ENCODE measurements around the gene CHERP.
"Not testable (repeated sequence)": the region's sequence is repeated elsewhere in the genome, so short reads cannot be mapped to it uniquely, and the experiment has no call there.

CHERP gene

DNA sequence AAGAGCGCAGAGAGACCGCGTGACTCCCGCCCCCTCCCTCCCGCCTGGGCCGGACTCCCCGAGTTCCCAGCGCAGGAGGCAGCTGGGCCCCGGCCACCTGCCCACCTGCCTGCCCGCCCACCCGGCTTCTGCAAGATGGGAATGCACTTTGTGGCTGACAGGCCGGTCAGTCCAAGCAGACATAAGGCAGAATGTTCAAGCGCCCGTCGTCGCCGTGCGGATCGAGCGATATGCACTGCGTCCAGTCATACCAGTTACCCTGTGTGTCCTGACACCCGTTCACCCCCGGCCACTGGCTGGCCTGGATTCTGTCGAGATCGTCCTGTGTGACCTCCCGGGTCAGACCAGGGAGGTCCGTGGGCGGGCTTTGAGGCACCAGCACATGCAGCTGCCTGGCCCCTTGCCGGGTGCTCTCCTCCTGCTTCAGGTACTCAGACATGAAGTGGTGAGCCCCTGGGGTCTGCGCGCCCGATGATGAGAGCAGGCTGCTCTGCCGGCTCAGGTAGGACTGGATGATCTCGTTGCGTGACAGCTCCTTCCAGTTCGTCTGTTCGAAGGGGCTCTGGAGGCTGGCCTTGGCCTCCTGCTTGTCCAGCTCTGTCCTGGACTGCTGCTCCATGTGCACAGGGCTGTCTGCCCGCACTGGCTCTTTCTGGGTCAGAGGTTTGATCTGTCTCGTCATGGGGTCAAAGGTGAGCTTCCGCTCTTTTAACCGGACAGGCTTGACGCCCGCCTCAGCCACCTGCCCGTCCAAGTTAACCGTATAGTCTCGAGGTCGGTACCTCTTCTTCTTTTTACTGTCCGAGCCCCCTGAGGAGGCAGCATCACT, 33.8 kb upstream of the CHERP start:
- no peak for DNase-seq

DNA sequence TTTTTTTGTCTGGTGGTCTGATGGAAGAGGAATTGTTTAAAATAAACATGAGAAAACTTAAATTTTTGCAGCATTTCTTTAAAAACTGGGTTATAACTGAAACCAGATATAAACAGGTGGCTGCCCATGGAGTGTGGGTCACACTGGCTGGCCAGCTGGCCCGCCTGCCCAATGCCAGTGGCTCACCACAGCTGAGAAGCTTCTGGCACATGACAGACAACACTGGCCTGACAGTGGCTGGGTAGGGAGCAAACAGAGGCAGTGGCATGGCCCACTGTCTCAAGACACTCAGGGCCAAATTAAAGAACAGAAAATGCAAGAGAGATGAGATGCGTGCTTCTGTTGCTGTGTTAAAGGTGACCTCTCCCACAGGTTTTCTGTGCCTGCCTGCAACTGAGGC, 33.0 kb upstream of the CHERP start:
- DNase-seq, result no peak

DNA sequence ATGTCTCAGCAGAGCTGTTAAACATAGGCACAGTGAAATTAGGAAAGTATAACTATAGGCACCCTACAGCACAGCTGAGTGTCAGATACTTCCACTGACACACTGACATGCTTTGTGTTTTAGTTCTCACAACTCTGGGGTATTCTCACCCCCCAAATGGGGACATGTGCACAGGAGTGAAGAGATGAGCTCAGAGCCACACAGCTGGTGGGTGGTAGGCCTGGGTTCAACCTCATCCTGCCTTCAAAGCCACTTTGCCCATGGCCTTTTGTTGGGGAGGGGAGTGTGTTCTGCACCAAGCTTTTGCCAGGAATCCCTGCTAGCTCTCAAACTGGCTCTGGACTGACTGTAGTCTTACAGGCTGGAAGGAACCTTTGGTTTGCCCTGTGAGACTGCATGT, 31.7 kb upstream of the CHERP start:
- DNase-seq, result no peak

DNA sequence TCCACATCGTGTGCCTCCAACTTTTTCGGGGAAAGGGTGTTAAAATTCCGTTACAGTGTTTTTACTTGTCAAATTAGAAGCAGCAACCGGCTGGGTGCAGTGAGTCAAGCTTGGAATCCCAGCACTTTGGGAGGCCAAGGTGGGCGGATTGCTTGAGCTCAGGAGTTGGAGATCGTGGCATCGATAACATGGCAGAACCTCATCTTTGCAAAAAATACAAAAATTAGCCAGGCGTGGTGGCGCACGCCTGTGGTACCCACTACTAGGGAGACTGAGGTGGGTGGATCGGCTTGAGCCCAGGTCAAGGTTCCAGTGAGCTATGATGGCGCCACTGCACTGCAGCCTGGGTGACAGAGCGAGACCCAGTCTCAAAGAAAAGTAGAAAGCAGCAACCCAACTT, 31.1 kb upstream of the CHERP start:
- no peak for DNase-seq

DNA sequence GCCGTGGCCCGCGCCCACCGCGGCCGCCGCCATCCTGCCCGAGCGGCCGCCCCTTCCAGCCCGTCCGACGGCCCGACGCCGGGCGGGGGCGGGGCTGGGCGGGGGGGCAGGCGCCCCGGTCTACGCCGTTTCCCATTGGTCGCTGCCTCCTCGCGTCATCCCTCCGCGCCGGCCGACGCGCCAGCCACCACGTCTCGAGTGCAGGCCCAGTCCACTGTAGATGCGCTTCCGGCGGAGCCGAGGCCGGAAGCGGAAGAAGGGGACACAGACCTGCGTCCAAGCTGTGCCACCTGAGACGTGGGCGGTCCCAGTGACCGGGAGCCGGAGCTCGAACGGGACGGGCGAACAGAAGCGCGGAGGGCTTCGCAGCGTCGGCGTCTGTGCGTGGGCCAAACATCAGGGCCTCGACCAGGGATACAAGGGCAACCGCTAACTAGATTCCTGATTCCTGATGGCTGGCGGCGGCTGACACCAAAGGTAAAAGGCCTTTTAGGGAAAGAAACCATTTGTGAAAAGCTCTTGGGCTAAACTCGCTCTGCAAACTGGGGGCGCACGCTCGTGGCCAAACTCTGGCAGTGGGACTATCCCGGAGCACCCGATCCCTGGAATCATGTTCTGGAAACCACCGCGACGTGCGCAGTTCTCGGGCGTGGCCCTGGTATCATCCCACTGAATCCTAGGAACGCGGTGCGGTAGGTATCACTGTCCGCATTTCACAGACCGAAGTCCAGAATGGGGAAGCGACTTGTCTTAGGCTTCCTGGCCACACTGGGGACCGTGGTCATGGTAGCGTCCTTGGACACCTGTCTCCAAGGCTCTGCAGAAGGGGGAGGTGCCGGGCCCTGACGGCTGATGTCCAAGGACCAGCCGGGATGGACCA, 30.3 kb upstream of the CHERP start, which contains the start of gene SLC35E1:
Gene SLC35E1, minus strand, starts transcription at position 84 of the 880 bp plus-strand sequence. Its CDS starts 51 bp downstream, at position 33.
- peak; percentile 85 to 87 for DNase-seq

DNA sequence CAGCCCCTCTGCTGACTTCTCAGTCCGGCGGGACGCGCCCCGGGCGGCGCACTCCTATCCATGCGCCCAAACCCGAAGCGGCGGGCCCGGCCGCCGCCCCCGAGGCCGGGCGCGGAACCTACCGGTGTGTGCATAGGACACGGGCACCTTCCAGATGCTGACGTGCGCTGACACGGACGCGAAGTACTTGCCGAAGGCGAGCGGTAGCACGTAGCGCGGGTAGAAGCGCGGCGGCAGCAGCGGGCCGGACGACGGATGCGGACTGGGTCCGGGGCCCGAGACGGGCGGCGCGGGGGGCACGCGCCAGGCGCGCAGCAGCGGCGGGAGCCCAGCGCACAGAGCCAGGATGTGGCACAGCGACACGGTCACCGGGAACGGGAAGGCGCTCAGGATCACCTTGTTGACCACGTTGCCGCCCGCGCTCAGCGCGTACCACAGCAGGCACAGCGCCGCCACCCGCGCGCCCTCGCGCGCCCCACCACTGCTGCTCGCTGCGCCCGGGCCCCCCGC, 29.6 kb upstream of the CHERP start:
- DNase-seq, result no peak

DNA sequence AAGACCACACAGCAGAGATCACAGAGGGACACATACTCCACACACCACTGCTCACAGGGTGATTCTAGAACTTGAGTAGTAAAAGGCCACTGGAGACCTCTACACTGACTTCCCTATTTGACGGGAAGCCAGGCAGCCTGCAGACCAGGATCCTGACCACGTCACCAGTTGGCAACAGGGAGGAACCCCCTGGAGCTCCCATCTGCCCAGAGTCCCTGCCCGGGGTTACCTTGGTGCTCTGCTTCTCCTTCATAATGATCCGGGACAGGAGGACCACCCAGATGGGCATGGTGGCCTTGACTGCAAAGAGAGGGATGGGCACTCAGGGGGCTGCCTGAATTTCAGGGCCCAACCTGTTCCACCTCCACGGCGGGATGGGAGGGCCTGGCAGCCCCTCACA, 29.0 kb upstream of the CHERP start:
- no peak for DNase-seq

DNA sequence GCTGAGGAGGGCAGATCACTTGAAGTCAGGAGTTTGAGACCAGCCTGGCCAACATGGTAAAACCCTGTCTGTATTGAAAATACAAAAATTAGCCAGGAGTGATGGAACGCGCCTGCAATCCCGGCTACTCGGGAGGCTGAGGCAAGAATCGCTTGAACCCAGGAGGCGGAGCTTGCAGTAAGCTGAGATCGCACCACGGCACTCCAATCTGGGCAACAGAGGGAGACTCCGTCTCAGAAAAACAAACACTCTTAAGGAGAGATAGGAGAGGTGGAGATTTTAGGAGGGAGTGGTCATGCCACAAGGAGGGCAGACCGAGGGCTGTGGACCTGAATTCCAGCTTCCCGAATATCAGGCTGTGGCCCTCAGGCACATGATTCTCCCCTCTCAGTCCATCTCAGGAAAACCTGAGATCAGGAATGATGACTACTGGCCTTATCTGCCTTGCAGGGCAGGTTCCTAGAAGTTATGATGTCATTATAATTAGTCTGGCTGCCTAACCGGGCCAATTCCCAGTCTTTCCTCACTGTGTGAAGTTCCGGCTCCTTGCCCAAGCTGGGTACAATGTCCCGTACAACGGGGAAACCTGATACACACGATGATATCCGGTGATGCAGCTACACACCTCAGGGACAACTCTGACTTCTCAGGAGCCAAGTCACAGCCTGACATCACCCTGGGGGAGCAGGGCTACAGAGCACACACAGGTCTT, 27.5 kb upstream of the CHERP start:
- DNase-seq, result no peak

DNA sequence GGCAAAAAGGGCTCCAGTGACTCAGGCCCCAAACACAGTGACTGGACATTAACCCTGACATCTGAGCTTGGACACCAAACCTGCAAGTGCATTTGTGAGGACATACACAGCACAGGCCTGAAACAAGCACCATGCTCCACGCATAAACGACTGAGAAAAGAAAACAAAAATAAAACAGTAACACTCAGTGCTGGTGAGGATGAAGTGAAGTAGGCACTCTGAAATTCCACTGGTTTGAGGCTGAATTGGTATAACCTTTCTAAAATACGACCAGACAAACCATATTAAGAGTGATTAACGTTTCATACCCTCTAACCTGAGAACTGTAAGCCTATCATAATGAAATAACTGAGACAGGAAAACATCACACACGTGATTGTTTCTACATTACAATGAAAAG, 24.5 kb upstream of the CHERP start:
- no peak for DNase-seq

DNA sequence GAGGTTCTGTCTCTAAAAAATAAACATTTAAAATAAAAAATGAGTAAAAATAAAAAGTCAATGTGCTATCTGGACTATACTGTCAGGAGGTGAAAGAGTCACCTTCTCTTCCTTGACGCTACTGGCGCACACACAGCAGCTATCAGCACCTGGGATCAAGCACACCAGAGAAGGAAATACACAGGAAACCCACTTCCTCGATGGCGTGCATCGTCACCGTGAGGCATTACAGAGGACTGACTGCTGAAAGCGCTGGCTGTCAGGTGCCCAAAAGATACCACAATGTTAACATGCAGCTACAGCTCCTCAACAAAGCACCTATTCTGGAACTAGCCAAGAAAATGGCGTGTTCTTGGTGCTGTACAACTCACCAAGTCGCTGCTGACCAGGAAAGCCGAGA, 23.9 kb upstream of the CHERP start:
- peak in 1 of 2 donors; percentile 45 for DNase-seq

DNA sequence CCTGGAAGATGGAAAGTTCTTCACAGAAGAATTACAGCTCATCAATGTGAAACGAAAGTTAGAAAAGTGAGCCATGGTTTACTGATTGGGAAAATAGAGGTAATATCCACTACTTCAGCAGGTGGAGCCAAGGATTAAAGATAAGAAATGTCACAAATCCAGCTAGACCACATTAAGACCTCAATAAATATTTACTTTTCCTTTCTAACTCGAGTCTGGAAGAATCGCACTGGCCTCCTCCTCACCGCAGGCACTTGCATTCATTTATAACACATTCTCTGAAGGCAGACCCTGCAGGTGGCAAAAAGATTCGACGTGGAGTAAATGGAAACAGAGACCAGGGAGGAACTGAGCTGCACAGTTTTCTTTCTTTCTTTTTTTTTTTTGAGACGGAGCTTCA, 22.6 kb upstream of the CHERP start:
- no peak for DNase-seq

DNA sequence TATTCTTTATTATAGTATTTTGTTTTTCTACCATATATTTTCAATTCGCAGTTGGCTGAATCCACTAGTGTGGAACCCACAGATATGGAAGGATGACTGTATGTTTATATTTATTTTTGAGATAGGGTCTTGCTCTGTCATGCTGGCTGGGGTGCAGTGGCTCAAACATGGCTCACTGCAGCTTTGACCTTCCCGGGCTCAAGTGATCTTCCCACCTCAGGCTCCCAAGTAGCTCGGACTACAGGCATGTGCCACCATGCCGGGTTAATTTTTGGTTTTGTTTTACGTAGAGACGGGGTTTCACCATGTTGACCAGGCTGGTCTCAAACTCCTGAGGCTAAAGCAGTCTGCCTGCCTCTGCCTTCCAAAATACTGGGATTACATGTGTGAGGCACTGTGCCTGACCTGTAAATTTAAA, 20.4 kb upstream of the CHERP start:
- no peak for DNase-seq

DNA sequence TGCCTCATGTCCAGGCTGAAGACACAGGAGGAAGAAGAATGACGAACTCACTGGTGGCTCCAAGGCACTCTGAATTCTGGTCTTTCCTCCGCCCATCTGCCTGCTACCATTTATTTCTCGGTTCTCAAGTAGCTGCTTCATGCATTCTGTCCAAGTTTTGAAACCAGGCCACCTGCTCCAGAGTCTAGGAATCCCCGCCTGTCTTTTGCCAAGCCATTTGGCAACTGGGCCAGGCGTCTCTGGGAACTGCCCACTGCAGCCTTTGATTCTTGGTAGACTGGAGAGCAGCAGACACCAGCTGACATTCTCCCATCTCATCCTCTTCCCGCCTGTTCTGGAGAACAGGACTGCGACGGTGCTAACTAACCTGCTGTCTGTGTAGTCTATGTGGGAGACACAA, 19.1 kb upstream of the CHERP start:
- DNase-seq, result no peak

DNA sequence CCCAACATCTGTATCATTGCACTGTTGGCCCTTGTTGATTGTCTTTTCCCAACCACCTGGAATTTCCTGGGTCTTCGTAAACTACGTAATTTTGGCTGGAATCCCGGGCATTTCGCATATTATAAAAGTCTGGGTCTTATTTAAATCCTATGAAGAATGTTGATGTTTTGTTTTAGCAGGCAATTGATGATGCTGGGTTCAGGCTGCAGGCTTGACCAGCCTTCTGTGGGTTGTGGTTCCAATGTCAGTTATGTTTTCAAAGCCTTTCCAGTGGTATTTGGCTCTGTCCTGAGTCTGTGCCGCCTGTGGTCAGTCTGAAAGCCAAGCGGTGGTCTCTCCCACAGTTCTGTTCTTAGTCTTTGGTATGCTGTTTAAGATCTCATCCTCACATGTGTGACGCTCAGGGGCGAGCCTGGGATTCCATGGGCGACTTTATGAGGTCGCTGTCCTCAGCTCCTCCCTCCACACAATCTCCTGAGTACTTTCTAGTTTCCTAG, 17.6 kb upstream of the CHERP start:
- DNase-seq, result no peak

DNA sequence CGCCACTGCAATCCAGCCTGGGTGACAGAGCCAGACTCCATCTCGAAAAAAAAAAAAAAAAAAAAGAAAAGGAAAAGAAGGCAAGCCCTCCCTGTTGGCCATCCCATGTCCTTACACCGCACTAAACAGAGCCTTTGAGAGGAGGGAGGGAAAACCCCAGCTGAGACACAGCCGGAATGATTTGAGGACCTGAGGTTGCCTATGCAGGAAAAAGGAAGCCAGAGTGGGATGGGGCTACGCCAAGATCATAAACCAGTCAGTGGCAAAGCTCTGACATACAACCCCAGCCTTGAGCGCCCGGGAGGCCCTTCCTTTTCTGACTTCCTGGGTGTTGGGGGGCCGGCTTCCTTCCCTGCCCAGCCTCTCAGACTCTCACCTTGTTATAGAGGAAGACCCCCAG, 12.5 kb upstream of the CHERP start:
- no peak for DNase-seq

DNA sequence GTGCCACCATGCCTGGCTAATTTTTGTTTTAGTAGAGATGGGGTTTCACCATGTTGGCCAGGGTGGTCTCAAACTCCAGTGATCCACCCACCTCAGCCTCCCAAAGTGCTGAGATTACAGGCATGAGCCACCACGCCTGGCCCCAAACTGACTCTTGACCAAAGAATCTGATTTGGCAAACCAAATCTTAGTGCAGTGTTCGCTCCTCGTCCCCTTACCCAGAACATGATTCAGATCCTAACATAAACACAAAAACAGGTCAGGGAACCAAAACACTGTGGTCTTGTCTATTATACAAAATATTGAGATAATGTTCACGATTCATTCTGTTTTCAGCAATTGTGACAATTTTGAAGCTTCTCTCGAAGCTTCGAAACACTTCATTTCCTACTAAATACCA, 9.7 kb upstream of the CHERP start:
- not testable (repeated sequence) for DNase-seq

DNA sequence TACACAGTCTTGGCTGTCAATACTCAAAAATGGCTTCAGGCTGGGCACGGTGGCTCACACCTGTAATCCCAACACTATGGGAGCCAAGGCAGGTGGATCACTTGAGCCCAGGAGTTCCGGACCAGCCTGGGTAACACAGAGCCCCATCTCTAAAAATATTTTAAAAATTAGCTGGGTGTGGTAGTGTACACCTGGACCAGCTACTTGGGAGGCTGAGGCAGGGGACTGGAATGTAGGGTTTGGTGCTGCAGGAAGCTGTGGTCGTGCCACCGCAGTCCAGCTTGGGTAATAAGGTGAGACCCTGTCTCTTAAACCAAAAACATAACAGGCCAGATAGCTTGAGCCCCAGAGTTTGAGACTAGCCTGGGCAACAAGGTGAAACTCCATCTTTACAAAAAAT, 6.7 kb upstream of the CHERP start:
- no peak for DNase-seq

DNA sequence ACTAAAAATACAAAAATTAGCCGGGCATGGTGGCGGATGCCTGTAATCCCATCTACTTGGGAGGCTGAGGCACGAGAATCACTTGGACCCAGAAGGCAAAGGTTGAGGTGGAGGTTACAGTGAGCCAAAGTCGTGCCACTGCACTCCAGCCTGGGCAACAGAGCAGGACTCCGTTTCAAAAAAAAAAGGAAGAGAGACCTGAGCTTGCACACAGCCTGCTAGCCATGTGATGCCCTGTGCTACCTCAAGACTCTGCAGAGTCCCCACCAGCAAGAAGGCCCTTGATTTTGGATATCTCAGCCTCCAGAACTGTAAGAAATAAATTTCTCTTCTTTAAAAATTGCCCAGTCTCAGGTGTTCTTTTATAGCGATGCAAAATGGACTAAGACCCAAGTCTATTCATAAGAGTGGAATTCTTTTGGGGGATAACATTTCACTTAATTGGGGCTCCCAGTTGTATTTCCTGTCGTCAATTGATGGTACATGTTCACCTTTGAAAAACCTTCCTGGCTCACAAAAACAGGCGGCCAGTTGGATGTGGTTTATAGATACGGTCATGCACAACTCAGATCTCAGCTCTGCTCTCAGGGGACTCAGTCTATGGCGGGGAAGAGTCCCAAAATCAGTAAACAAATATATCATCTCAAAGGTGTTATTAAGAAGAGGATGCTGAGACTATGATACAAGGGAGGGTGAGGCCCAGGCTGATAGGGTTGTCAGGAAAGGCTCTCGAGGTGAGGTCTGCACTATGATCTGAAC, 2.4 kb upstream of the CHERP start:
- no peak for DNase-seq

DNA sequence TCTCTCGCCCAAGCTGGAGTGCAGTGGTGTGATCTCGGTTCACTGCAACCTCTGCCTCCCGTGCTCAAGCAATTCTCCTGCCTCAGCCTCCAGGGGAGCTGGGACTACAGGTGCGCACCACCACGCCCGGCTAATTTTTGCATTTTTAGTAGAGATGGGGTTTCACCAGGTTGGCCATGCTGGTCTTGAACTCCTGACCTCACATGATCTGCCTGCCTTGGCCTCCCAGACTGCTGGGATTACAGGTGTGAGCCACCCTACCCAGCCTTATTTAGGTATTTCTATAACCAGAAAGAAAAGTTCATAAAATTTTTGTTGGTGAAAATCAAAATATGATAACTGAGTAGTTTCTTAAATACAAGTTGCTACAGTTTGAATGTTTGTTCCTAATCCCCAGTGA, 1.5 kb upstream of the CHERP start:
- DNase-seq, result not testable (repeated sequence)

DNA sequence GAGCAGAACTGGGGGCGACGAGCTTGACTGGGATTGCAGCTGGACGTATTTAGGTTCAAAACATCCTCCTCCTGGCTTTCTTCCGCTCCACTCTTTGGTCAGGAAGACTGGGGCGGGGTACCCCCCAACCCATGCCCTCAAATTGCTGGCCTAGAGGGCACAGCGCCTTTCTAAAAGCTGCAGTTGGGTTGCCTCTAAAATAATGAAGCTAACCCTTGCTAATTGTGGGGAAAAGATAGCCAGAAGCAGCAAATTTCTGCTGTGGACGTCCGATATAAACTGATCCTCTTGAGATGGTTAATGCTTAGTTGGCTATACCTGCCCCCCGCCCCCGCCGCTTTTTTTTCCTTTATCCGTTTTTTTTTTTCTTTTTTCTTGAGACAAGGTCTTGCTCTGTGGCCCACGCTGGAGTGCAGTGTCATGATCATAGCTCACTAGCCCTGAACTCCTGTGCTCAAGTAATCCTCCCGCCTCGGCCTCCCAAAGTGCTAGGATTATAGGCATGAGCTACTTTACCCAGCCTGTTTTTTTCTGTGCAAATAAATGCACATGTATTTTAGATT, 754 bp upstream of the CHERP start:
- no peak for DNase-seq

DNA sequence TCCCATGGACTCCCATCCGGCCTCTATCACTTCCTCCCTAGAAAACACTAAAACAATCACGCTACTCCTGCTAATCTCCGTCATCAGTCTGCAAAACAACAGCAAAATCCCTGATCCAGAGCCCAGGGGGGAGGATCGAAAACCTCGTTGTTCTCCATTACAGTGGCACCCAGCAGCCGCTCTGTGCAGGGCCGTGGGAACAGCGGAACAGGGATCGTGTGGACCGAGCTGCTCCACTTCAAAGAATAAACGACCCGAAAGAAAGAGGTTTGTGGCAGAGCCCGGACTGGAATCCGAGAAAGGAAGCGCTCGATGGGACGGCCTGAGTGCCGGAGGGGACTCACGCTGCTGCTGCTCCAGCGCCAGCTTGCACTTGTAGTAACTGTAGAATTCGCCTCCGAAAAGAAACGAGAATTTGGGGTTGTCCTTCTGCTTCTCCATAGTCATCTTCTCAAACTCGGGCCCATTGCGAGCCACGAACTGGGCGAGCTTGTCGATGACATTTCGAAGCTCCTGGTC, 652 bp downstream of the CHERP start:
- no peak for DNase-seq

DNA sequence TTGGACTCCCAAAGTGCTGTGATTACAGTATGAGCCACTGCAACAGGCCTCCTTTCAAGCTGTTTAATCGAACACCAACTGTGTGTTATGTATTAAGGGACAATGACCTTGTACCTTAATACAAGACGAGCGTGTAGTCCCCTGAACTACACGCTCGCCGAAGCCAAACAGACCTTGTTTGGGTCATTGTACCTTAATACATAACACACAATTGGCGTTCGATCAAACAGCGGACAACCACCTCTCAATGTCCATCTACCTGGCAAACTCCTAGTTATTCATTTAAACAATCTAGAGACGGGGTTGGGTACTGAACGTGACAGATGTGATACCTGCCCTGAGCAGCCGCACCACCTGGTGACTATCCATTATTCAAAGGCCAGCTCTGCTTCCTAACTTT, 1.3 kb downstream of the CHERP start:
- no peak for DNase-seq

All from stimulated activated CD4-positive, alpha-beta T cell treated with anti-CD3 and anti-CD28 coated beads, Interleukin-2, amount 100 ng/mL, for 48 hours (primary cell).